ENCODE data around the gene ITGAE.

- TF ChIP-seq STAT1 (IDR thresholded peaks at IDR 0.05; ENCODE audit: unreplicated experiment) (no peak), POLR2AphosphoS5 (IDR thresholded peaks at IDR 0.05; ENCODE audit: low read depth) (no peak), CTCF (conservative IDR thresholded peaks at IDR 0.05; ENCODE audit: low read depth in 2 of 2) (no peak), EZH2 (IDR thresholded peaks at IDR 0.05; ENCODE audit: low read depth, unreplicated experiment) (no peak), ZNF331 (CRISPR knock-in tag; IDR thresholded peaks at IDR 0.05; ENCODE audit: low read depth) (no peak), EZH2phosphoT487 (IDR thresholded peaks at IDR 0.05; ENCODE audit: unreplicated experiment) (no peak), JUNB (IDR thresholded peaks at IDR 0.05; ENCODE audit: unreplicated experiment) (no peak)
- TF ChIP-seq, protein P1, sequence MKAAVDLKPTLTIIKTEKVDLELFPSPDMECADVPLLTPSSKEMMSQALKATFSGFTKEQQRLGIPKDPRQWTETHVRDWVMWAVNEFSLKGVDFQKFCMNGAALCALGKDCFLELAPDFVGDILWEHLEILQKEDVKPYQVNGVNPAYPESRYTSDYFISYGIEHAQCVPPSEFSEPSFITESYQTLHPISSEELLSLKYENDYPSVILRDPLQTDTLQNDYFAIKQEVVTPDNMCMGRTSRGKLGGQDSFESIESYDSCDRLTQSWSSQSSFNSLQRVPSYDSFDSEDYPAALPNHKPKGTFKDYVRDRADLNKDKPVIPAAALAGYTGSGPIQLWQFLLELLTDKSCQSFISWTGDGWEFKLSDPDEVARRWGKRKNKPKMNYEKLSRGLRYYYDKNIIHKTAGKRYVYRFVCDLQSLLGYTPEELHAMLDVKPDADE (IDR thresholded peaks at IDR 0.05), result no peak
- TF ChIP-seq, protein P2, sequence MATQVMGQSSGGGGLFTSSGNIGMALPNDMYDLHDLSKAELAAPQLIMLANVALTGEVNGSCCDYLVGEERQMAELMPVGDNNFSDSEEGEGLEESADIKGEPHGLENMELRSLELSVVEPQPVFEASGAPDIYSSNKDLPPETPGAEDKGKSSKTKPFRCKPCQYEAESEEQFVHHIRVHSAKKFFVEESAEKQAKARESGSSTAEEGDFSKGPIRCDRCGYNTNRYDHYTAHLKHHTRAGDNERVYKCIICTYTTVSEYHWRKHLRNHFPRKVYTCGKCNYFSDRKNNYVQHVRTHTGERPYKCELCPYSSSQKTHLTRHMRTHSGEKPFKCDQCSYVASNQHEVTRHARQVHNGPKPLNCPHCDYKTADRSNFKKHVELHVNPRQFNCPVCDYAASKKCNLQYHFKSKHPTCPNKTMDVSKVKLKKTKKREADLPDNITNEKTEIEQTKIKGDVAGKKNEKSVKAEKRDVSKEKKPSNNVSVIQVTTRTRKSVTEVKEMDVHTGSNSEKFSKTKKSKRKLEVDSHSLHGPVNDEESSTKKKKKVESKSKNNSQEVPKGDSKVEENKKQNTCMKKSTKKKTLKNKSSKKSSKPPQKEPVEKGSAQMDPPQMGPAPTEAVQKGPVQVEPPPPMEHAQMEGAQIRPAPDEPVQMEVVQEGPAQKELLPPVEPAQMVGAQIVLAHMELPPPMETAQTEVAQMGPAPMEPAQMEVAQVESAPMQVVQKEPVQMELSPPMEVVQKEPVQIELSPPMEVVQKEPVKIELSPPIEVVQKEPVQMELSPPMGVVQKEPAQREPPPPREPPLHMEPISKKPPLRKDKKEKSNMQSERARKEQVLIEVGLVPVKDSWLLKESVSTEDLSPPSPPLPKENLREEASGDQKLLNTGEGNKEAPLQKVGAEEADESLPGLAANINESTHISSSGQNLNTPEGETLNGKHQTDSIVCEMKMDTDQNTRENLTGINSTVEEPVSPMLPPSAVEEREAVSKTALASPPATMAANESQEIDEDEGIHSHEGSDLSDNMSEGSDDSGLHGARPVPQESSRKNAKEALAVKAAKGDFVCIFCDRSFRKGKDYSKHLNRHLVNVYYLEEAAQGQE (IDR thresholded peaks at IDR 0.05; ENCODE audit: unreplicated experiment), result no peak
Observed at GRCh38 chr17:3739422-3740124, 61.4 kb downstream of the ITGAE start.

Measured in GM23338 (cell line).